NCI-H2107 treated with DMSO at 0.1 percent for 48 hours (cell line): ENCODE measurements around the gene TMEM38B.
"Not testable (repeated sequence)": the region's sequence is repeated elsewhere in the genome, so short reads cannot be mapped to it uniquely, and the experiment has no call there.

Experiments used
- DNase-seq: peaks from one replicate; lab custom pipeline; 2025; ENCODE audit not compliant: unreplicated experiment; lab: John Stamatoyannopoulos, UW

Gene TMEM38B

DNA sequence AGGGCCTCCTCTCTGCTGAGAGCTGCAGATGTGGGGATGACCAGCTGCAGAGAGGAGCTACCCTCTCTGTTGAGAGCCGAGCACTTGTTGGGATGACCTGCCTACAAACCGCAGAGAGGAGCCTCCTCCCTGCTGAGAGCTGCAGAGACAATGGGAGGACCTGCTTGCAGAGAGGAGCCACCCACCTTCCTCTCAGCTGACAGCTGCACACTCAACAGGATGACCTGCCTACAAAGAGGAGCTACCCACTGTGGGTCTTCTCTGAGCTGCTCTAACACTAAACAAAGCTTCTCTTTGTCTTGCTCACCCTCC, 19.6 kb downstream of the TMEM38B start:
- no peak for DNase-seq

DNA sequence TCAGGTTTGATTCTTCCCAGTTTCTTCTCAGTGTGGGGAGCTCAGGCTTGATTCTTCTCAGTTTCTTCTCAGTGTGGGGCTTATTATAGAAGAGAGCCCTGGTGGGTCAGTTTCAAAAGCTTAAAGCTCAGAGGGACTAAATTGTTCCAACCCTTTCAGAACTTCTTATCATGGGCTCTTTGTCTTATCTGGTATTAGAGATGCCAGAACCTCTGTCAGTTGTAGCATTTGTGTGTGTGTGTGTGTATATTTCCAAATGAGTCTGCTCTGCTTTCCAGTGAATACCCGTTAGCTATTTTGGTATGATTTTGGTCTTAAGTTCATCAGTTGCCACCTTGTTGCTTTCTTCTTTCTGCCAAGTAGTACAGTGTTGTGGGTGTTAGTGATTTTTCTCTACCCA, 21.8 kb downstream of the TMEM38B start:
- DNase-seq, result no peak

DNA sequence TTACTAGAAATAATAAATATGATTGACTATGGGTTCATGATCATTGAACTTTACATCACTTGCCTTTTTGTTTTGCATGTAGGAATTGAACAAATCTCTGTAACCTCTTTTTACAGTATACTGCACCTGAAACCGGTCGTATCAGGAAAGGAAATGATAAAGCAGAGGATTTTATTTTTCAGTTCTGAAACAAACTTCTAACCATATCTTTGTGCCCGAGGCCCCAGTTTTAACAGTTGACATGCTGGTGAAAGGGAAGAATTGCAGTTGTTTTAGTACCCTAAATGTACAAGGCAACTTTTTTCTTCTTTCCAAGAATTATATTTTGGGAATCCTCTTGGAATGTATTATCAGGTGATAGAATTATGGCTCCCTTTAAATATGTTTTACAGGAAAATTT, 27.8 kb downstream of the TMEM38B start:
- DNase-seq, result no peak

DNA sequence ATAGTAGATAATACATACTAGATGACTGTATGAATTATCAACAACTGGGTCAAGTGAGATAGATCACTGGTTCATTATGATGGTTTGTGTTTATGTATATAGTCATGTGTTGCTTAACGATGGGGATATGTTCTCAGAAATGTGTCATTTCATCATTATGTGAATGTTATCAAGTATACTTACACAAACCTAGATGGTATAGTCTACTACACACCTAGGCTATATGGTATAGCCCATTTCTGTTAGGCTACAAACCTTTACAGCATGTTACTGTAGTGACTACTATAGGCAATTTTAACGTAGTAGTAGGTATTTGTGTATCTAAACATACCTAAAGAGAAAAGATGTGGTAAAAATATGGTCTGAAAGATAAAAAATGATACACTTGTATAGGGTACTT, 31.0 kb downstream of the TMEM38B start:
- DNase-seq, result no peak

DNA sequence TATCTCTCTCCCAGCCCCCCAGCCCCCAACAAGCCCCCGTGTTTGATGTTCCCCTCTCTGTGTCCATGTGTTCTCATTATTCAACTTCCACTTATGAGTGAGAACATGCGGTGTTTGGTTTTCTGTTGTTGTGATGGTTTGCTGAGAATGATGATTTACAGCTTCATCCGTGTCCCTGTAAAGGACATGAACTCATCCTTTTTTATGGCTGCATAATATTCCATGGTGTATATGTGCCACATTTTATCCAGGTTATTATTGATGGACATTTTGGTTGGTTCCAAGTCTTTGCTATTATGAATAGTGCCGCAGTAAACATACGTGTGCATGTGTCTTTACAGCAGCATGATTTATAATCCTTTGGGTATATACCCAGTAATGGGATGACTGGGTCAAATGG, 33.9 kb downstream of the TMEM38B start:
- DNase-seq, result not testable (repeated sequence)

DNA sequence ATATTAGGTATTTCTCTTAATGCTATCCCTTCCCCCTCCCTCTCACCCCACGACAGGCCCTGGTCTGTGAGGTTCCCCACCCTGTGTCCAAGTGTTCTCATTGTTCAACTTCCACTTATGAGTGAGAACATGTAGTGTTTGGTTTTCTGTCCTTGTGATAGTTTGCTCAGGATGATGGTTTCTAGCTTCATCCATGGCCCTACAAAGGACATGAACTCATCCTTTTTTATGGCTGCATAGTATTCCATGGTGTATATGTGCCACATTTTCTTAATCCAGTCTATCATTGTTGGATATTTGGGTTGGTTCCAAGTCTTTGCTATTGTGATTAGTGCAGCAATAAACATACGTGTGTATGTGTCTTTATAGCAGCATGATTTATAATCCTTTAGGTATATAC, 37.1 kb downstream of the TMEM38B start:
- not testable (repeated sequence) for DNase-seq

DNA sequence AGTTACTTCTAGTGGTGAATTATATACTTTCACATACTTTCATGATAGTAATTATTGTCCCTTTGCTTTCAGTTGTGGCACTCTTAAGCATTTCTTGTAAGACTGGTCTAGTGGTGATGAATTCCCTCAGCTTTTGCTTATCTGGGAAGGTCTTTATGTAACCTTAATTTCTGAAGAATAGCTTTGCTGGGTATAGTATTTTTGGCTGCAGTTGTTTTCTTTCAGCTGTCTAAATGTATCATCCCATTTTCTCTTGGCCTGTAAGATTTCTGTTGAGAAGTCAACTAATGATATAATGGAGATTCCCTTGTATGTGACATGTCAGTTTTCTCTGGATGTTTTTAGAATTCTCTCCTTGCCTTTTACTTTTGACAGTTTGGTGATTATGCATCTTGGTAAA, 41.0 kb downstream of the TMEM38B start:
- no peak for DNase-seq

DNA sequence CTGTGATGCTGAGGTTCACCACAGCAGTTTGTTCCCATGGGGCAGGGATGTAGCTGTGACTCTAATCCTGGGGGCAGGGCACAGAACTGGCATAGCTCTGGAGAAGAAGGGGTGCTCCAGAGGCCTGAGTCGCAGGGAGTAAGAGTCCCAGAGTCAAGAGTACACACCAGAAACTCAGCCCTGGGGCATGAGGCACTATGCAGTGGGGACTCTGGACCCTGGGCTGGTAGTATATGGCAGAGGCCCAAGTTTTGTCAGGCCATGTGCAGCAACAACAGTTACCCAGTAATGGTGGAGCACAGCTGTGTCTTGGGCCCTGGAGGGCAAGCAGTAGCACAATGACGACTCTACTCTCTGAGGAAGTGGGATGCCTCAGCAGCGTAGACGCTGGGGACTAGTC, 42.9 kb downstream of the TMEM38B start:
- no peak for DNase-seq

DNA sequence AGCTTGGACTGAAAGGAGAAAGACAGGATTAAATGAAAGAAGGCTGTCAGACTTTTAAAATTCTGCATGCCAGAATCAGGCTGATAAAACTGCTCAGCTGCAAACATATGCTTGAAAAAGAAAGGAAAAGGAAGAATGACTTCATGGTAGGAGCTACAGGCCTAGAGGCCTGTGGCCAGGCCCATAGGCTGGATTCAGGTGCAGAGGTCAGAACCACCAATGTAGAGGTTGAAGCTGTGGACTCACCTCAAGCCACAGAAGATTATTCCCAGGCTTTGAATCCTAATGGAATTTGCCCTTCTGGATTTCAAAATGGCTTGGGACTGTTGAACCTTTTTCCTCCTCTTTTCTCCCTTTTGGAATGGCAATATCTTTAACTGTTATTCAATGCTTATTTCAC, 47.7 kb downstream of the TMEM38B start:
- DNase-seq, result no peak

DNA sequence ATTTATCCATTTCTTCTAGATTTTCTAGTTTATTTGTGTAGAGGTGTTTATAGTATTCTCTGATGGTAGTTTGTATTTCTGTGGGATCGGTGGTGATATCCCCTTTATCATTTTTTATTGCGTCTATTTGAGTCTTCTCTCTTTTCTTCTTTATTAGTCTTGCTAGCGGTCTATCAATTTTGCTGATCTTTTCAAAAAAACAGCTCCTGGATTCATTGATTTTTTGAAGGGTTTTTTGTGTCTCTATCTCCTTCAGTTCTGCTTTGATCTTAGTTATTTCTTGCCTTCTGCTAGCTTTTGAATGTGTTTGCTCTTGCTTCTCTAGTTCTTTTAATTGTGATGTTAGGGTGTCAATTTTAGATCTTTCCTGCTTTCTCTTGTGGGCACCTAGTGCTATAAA, 53.0 kb downstream of the TMEM38B start:
- not testable (repeated sequence) for DNase-seq

DNA sequence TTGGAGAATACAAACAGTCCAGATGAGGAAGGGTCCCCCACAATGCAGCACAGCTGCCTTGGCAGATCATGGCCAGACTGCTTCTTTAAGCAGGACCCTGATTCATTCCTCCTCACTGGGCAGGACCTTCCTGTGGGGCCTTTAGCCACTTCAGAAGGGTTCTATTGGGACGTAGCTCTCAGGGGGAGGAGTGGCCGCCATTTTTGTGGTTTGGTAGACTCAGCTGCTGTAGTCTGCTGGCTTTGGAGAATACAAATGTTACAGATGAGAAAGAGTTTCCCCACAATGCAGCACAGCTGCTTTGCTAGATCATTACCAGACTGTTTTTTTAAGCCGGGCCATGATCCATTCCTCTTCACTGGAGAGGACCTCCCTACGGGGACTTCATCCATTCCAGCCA, 57.4 kb downstream of the TMEM38B start:
- no peak for DNase-seq

DNA sequence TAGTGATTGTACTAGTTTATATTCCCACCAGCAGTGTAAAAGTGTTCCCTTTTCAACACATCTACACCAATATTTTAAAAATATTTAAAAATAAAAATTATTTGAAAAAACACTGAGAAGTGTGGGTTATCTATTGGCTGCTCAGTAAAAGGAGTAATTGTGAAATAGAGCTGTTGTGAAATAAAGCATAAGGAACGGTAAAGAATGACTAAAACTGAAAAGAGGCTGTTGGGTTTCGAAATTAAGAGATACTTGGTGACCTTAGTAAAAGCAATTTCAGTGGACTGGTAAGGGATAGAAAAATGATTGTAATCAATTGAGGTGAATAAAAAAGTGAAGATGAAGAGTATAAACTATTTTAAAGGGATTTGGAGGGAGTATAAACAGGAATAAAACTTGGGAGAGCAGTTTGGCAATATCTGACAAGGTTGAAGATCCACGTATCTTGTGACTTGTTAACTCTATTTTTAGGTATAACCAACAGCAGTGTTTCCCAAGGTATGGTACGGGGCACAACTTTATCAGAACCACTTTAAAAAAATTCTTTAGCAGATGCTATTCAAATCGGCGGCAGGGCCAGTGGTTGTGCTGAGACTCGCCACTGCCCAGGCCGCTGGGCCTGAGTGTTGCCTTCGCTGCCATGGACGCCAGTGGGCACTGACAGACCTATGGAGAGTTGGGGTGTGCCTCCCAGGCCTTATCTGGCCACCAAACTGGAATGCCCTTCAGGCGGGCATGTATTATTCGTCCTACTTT, 63.3 kb downstream of the TMEM38B start:
- DNase-seq, result no peak

DNA sequence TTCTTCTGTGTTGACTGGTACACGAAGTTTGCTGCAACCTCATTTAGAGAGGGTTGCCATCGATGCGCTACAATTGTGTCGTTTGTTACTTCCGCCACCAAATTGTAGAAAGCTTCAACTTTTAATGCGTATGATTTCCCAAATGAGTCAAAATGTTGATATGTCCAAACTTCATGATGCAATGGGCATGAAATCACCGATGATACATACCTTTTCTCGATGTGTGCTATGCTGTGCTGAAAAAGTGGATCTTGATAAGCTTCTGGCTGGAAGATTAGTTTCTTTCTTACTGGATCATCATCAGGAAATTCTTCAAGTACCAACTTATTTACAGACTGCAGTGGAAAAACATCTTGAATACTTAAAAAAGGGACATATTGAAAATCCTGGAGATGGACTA, 65.7 kb downstream of the TMEM38B start:
- DNase-seq, result no peak

DNA sequence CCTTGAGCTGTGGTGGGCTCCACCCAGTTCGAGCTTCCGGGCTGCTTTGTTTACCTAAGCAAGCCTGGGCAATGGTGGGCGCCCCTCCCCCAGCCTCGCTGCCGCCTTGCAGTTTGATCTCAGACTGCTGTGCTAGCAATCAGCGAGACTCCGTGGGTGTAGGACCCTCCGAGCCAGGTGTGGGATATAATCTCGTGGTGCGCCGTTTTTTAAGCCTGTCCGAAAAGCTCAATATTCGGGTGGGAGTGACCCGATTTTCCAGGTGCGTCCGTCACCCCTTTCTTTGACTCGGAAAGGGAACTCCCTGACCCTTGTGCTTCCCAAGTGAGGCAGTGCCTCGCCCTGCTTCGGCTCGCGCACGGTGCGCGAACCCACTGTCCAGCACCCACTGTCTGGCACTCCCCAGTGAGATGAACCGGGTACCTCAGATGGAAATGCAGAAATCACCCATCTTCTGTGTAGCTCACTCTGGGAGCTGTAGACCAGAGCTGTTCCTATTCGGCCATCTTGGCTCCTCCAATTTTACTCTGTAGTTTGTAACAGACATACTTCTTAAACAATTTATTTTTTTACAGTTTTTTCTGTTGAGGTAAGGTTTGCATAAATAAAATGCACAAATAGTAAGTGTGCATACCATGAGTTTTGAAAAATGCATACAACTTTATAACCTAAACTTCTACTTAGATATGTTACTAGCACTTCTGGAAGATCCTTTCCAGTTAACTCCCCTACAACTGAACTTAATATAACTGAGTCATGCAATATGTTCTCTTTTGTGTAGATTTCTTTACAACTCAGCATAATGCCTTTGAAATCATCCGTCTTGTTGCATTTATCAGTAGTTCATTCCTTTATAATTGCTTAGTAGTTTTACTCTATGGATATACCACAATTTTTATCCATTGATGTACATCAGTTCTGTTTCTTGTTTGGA, 88.5 kb downstream of the TMEM38B start:
- not testable (repeated sequence) for DNase-seq

DNA sequence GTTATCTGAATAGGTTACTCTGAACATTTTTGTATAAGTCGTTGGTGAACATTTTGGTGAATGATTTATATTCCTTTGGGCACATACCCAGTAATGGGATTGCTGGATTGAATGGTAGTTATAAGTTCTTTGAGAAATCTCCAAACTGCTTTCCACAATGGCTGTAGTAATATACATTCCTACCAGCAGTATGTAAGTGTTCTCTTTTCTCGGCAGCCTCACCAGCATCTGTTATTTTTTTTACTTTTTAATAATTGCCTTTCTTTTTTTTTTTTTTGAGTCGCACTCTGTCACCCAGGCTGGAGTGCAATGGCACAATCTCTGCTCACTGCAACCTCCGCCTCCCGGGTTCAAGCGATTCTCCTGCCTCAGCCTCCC, 89.1 kb downstream of the TMEM38B start:
- not testable (repeated sequence) for DNase-seq

DNA sequence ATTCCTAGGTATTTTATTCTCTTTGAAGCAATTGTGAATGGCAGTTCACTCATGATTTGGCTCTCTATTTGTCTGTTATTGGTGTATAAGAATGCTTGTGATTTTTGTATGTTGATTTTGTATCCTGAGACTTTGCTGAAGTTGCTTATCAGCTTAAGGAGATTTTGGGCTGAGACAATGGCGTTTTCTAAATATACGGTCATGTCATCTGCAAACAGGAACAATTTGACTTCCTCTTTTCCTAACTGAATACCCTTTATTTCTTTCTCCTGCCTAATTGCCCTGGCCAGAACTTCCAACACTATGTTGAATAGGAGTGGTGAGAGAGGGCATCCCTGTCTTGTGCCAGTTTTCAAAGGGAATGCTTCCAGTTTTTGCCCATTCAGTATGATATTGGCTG, 92.5 kb downstream of the TMEM38B start:
- DNase-seq, result not testable (repeated sequence)

DNA sequence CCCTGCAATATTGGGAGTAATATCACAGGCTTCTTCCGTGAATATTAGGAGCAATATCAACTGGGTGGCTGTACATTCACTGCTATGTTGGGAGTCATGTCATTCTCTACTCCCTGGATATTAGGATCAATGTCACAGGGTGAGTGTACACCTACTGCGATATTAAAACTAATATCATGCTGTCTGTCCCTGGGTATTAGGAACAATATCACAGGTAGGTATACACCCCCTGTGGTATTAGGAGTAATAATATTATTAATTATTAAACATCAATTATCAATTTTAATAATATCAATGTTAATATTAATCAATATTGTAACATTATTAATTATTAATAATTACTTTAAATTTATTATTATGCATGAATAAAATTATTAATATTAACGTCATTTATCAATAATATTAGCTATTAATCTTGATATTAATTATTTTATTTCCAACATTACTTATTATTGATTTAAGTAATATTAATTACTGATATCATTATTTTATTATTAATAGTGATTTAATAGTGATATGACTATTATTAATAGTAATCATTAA, 121.9 kb downstream of the TMEM38B start:
- DNase-seq, result no peak

DNA sequence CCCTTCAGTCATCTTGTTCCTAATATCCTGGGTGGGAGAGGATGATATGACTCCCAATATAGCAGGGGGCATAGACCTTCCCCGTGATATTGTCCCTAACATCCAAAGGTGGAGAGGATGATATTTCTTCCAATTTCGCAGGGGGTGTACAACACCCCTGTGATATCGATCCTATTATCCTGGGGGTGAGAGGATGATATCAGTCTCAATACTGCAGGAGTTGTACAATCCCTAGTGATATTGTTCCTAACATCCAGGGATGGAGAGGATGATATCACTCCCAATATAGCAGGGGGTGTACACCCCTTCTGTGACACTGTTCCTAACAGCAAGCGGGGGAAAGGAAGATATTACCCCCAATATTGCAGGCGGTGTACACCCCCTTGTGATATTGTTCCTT, 122.6 kb downstream of the TMEM38B start:
- no peak for DNase-seq

DNA sequence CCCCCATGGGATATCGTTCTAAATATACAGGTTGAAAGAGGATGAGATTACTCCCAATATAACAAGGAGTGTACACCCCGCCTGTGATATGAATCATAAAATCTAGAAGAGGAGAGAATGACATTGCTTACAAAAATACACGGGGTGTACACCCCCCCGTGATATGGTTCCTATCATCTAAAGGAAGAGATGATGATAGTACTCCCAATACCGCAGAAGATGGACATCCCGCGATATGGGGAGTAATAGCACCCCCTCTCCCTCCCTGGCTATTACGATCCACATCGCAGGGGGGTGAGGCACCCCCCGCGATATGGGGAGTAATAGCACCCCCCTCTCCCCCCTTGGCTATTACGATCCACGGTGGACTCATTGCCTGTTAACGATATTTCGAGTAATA, 124.6 kb downstream of the TMEM38B start:
- DNase-seq, result no peak

DNA sequence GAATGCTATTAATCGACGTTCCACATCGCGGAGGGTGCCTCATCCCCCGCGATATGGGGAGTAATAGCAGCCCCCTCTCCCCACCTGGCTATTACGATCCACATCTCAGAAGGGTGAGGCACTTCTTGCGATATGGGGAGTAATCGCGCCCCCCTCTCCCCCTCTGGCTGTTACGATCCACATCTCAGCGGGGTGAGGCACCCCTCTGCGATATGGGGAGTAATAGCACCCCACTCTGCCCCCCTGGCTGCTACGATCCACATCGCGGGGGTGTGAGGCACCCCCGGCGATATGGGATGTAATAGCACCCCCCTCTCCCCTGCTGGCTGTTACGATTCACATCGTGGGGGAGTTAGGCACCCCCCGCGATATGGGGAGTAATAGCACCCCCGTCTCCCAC, 128.5 kb downstream of the TMEM38B start:
- DNase-seq, result no peak
